Stomach (tissue), 4 donors: ENCODE measurements around the gene CDRT4.

ENCODE experiments used
- CTCF ChIP-seq, 7 experiments: fragments of 450-650 bp in 4 of 7; fragments of 200-600 bp in 3 of 7; sonication (generic) in 3 of 7; IDR thresholded peaks; one replicate each; pipeline ENCODE4 v1.5.1; 2016 to 2019; ENCODE audit warnings: antibody characterized with exemption in 7 of 7, control low read depth in 2 of 7, mild to moderate bottlenecking in 1 of 7
- POLR2A ChIP-seq, 4 donors: fragments of 450-650 bp; IDR thresholded peaks; one replicate each; pipeline ENCODE4 v1.6.1; 2016; ENCODE audit warnings: antibody characterized with exemption in 4 of 4, control low read depth in 2 of 4, mild to moderate bottlenecking in 1 of 4, moderate library complexity in 1 of 4

- TF ChIP-seq POLR2A (IDR thresholded peaks at IDR 0.05), result no peak
- TF ChIP-seq CTCF (IDR thresholded peaks at IDR 0.05), result no peak
These were observed 39.6 kb upstream of the CDRT4 start for GRCh38 chr17:15507001-15507400.
